ENCODE measurements around the gene EML6.
"Not testable (repeated sequence)": the region's sequence is repeated elsewhere in the genome, so short reads cannot be mapped to it uniquely, and the experiment has no call there.

GRCh38 chr2:54990694-54991093, 267.2 kb downstream of the EML6 start:
- not testable (repeated sequence) for TF ChIP-seq POLR2AphosphoS5, CTCF (IDR thresholded peaks at IDR 0.05)
